ENCODE data around the gene TNFAIP1. TPM values are rescaled to one million over a fixed set of nuclear protein-coding genes. Genes with fewer than 3 reads are reported as not detected.
"Not testable (repeated sequence)": the region's sequence is repeated elsewhere in the genome, so short reads cannot be mapped to it uniquely, and the experiment has no call there.

The TNFAIP1 gene, protein sequence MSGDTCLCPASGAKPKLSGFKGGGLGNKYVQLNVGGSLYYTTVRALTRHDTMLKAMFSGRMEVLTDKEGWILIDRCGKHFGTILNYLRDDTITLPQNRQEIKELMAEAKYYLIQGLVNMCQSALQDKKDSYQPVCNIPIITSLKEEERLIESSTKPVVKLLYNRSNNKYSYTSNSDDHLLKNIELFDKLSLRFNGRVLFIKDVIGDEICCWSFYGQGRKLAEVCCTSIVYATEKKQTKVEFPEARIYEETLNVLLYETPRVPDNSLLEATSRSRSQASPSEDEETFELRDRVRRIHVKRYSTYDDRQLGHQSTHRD
- polyA plus RNA-seq (2013, experiment 1 of 2; ENCODE audit: insufficient read length) = 50.6 TPM
- 50.1 TPM for polyA plus RNA-seq (2013, experiment 2 of 2; ENCODE audit: insufficient read length)

DNA sequence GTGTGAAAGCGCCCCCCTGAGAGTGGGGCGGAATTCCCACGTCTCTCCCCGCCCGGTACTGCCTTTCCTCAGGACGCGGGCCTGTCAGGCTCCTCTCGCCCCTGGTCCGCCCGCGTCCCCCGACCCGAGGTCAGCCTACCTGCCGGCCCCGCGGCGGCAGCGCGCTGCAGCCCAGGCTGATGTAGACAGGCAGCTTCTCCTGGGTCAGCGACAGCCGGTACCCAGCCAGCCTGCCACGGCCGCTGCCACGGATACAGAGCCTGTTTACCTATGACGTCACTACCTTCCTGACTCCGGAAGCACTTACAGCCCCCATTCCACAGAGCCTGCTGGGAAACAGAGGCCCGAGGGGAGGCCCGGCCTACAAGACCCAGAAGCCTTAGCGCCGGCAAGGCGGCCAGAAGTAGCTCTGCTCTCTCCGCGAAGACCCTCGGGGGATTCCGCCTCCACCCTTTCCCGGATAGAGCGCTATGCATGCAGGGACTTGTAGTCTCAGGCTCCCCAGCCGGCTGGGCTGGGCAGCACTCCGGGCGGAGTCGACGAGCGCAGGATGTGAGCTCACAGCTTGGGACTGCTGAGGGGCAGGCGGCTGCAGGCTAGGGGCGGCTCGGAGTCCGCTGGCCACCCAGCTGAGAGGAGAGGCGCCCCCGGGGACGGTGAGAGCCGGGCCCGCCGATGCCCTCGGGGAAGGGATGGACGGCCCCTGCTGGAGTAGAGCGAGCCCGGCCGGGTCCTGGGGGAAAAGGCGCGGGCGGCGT, at the start of gene TNFAIP1, which contains the start of gene IFT20:
TSS of gene TNFAIP1 (plus strand) at position 561 of the 758 bp plus-strand sequence. CDS start 3,761 bp downstream, outside the sequence.
TSS of gene IFT20 (minus strand) at position 272 of the 758 bp plus-strand sequence. CDS start 3,487 bp downstream, outside the sequence.
- peak; percentile 100 for DNase-seq

DNA sequence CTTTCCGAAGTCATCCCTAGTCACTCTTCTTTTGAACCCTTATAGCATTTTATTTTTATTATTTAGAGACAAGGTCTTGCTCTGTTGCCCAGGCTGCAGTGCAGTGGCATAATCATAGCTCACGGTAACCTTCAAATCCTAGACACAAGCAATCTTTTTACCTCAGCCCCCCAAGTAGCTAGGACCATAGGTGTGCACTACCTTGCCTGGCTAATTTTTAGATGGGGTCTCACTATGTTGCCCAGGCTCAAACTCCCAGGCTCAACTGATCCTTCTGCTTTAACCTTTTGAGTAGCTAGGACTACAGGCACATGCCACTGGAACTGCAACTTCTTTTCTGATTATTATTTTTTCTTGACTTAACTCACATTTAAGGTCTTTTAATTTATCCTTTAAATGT, 49.6 kb upstream of the TNFAIP1 start:
- no peak for DNase-seq

DNA sequence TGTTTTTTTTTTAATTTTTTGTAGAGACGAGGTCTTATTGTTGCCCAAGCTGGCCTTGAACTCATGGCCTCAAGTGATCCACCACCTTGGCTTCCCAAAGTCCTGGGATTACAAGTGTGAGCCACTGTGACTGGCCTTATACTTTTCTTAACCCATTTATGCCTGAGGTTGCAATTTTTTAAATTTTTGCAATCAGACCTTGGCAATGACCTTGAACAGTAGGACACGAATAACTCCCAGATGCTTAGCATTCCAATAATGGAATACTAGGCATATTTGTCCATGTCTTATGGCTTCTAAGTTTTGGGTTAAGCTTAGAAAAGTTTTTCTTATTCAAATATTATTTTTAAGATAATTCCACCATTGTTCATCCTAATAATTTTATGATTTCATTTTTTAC, 44.9 kb upstream of the TNFAIP1 start:
- peak; percentile 20 for DNase-seq

DNA sequence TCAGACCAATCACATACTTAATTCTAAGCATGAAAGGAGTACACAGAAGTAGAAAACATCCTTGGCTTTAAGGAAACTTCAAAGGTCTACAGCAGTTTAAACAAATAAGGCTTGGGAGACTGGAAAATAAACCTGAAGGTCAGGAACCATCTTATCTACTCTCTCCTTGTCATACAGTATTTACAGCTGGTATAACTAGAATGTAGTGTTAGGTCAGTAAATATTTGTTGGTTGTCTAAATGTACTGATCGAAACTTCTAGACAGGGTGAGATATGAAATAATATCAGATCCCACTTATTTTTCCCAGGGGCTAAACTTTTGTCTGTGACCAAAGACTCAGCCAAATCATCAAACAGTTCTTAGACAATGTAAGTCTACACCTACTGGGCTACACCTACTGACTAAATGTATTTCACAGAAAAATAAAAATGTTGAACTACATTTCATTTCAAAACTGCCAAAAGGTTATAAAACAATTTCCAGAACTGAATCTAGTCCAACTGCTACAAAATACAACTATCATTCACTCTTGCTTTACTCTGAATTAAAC, 43.7 kb upstream of the TNFAIP1 start:
- no peak for DNase-seq

DNA sequence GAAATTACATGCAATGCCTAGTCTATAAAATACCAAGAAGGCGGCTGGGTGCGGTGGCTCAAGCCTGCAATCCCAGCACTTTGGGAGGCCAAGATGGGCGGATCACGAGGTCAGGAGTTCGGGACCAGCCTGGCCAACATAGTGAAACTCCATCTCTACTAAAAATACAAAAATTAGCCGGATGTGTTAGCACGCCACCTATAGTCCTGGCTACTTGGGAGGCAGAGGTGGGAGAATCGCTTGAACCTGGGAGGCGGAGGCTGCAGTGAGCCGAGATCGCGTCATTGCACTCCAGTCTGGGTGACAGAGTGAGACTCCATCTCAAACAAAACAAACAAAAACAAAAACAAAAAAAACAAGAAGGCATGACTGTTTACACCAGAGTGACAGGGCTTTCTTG, 42.7 kb upstream of the TNFAIP1 start:
- DNase-seq = not testable (repeated sequence)

DNA sequence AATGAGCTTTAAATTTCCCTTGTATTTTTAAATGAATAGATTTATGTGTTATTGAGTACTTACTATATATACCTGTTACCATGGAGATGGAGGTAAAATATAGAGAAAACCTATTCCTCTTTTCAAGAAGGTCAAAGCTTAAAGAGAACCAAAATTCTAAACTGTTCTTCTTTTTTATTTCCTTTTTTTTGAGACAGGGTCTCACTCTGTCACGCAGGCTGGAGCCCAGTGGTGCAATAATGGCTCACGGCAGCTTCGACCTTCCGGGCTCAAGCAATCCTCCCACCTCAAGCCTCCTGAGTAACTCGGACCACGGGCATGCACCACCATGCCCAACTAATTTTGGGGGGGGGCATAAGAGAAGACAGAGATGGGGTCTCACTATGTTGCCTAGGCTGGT, 41.6 kb upstream of the TNFAIP1 start:
- no peak for DNase-seq

DNA sequence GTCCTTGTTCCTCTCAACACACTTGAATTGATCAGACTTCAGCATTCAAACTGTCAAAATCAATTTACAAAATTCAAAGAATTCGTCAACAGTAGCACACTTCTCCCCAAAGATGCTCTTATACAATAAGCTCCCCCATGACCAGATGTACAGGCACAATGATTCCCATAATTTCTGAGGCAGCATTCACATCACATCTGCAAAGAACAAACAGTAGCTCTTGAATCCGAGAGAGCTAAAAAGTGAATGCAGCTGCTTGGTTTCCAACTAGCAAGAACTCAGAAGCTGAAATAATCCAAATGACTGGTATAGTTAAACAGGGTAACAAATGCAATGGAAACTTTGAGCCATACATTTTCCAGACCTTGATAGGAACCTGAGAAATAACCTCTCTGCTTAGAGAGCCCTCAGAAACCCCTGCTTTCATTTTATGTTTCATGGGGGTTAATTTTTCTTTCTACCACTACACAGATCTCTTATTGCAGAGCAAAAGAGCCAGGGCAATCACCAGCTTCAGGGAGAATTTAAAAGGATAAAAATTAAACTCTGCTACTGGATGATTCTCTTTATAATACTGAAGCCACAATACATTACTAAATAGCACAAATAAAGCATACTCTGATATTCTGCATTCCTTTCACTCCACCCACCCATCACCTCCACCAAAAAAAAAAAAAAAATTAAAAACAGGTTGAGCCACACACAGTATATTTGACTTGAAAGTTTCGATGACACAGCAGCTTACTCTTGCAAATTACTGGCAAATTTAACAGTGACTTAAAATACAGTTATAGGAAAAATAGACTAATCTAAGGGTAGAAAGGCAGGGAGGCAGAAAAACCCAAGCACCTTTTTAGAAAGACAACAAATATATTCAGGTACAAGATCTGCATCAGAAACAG, 39.6 kb upstream of the TNFAIP1 start:
- no peak for DNase-seq

DNA sequence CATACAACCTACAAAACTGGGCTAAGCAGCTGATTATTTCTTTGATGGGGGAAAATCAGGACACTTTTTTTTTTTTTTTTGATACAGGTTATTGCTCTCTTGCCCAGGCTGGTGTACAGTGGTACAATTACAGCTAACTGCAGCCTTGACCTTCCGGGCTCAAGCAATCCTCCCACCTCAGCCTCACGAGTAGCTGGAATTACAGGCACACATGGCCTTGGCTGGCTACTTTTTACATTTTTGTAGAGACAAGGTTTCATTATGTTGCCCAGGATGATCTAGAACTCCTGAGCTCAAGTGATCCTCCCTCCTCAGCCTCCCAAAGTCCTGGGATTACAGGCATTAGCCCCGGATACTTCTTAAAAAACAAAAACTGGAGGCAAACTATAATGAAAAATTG, 37.1 kb upstream of the TNFAIP1 start:
- no peak for DNase-seq

DNA sequence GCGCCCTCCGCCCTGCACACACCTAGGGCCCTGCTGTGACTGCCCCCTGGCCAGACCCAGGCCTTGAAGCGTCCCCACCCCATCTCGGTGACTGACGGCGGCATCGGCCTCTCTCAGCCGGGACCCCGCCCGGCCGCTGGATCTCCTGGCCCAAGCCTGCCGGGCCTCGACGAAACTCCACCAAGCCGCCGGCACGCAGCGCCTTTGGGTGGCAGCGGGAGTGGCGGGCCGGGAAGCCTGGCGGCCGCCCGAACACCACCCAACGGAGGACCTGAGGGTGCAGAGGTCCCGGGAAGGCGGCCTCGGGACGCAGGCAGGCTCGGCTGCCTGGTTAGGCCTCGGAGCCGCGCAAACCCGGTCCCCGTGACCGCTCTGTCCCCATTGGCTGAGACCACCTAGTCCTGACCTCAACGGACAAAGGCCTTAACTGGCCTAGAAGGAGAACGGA, 28.6 kb upstream of the TNFAIP1 start:
- no peak for DNase-seq

DNA sequence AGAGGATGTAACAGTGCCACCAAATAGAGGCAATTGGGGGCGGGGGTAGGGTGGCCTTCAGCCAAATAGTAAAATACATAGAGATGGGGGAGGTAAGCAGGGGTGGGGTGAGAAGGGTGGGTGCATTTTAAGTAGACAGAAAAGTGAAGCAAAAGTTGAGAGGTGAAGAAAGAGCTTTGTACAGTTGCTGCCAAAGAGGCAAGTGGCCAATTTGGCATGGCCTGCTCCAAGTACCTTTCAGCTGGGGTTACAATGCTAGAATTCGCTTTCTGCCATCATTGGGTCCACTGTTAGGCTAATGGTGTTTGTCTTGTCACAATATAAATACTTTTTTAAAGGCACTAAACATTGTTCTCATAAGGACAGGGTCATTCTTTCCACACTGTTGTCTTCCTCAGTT, 21.7 kb upstream of the TNFAIP1 start:
- no peak for DNase-seq

DNA sequence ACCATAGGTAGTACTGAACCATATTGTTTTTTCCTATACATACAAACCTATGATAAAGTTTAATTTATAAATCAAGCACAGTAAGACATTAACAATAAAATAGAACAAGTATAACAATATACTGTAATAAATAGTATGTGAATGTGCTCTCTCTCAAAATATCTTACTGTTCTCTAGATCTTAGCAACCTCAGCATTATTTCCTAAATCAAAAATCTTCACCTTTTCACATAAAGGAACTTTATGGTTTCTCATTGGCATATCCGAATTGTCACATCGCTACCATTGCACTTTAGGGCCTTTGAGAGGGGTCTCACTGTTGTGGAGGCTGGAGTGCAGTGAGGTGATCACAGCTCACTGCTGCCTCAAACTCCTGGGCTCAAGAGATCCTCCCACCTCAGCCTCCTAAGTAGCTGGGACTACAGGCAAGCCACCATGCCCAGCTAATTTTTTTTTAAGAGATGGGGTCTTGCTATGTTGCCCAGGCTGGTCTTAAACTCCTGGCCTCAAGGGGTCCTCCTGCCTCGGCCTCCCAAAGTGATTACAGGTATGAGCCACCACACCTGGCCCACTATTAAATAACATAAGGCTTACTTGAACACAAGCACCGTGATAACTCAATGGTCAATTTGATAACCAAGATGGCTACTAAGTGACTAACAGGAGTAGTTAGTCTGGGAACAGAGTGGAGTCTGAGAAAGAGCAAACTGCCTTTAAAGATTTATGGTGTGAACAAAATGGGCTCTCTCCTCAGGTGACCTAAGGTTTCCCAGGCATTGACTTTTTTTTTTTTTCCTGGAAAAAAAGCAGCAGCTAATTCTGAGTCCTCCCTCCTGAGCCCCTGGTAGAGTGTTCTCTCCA, 19.5 kb upstream of the TNFAIP1 start:
- DNase-seq = no peak

DNA sequence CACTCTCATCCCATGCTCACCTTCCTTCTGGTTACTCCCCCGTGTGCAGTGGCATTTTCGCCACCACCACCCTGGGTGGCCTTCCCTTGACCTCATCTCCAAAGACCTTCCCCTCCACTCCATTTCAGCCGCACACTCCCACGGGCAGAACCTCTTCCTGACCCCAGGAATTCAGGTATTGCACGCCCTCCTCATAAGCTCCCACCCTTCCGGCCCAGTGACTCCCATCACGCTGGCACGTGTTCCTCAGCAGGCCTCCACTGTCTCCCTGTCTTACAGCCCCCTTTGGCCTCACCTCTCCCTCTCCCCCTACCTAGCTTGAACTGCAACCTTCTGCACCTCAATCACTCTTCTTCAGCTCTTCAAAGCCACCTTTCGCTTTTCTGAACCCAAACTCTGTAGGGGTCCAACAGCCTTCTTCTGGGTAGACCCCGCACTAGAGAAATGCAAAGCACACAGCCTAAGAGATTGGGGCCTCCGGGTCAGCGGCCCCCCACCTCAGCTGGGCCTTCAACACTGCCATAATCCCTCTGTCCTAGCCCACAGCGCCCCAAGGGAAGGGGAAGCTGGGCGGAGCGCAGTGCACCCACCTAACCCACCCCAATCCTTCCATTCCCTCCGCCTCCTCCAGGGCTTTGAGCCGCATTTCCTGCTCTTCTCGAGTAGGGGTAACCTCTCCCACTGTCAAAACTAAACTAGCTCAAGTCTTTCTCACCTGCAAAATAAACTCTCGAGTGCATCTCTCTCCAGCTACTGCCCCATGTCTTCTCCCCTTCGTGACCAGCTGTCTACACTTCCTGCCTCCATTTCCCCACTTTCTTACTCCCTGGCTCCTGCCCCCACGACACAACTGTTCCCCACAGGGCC, 18.2 kb upstream of the TNFAIP1 start:
- no peak for DNase-seq

DNA sequence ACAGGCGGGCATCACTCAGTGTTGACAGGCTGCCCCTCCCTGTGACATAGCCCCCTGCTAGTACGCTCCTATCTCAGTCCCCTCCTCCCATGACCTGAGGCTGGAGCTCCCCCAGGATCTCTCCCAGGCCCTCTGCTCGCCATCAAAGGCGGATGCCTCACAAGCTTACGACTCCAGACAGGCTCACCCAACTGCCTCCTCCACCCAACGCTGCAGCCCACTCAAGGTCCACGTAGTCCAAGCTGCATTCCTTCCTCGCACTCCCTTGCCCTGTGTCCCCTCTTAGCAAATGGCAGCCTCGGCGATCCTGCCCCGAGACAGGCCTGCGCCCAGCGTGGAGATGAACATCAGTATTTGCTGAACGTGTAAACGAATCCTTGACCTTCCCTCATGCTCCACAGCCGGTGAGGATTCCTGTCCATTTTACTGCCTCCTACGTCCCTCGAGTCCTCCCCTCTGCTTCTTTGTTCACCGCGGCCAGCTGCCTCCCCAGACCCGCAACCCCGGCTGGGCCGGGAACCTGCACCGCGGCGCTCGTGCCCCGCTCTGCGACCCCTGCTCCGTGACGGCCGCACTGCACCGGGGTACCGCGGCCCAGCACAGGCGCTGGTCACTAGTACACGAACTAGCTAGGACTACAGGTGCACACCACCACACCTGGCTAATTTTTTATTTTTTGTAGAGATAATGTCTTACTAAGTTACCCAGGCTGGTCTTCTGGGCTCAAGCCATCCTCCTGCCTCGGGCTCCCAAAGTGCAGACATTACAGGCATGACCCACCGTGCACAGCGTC, 17.4 kb upstream of the TNFAIP1 start:
- DNase-seq = no peak

DNA sequence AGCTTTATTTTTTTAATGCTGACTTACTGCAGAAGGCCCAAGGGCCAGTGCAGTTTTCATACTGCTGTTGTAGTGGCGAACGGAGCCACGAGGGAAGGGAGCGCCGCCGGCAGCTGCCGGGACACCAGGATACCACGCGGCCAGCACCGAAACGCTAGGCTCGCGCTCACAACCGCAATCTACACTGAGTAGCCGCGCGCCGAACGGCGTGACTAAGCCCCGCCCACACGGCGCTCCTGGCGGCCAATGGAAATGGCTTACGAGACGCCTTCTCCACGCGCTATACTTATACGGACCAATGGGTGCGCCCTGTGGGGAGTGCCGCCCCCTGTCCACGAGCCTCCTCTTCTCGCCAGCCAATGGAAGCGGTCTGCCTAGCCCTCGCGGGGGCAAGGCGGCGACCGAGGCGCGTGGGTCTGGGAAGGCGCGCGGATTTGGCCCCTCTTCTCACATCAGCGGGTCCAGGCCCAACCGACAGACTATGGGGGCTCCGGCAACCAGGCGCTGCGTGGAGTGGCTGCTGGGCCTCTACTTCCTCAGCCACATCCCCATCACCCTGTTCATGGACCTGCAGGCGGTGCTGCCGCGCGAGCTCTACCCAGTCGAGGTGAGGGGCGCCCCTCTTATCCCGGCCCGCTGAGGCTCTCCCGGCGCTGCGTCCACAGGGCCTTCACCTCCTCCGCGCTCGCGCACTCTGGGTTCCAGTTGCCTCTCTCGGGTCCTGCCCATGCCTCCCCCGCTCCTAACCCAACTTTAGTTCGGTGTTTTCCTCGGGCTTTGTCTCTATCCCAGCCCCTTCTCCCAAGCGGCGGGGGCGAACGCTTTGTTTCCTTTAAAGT, 16.6 kb upstream of the TNFAIP1 start, which contains the start of gene TMEM97:
TSS of gene TMEM97 (plus strand) at position 442 of the 839 bp plus-strand sequence. CDS start at position 482, 40 bp downstream.
- DNase-seq = peak; percentile 97

DNA sequence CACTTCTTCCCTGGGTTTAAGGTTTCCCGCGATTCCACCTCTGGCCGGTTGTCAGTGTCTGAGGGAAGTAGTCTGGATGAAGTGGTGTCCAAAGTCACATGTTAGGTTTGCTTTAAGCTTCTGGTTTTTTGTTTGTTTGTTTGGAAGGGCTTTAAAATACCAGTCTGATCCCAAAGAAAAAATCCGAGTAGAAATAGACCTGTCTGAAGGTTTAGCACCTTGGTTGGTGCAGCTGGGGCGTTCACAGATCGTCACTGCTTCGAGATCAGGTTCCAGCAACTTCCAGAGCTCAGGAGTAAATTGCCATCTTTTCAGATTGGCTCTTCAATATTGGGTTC, 16.0 kb upstream of the TNFAIP1 start:
- DNase-seq = no peak

DNA sequence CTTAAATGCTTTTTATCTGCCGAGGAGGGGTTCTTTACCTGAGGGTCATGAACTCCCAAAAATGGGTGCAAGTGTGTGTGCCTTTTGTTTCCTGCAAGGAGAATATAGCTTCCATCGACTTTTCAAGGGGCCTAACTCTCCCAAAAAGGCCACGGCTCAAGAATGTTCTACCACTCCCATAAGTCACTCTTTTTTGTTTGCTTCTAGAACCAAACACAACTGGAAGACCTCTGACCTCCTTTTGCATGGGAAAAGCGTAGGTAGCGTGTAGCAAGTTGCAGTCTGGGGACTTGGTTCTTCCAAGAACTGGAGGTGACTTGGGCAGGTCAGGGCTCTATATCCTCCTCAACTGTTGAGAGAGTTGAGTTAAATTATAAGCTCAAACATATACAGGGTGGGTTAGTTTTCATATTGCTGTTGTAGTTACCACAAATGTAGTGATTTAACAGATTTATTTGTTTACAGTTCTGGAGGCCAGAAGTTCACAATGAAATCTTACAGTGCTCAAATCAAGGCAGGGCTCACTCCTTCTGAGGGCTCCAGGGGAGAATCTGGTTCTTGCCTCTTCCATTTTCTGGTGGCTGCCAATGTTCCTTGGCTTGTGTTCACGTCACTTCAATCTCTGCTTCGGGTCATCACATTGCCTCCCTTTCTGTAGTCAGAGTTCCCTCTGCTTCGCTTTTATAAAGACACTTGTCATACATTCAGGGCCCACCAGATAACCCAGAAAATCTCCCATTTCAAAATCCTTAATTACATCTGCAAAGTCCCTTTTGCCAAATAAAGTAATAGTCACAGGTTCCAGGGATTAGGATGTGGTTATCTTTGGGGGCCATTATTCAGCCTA, 15.1 kb upstream of the TNFAIP1 start:
- no peak for DNase-seq

DNA sequence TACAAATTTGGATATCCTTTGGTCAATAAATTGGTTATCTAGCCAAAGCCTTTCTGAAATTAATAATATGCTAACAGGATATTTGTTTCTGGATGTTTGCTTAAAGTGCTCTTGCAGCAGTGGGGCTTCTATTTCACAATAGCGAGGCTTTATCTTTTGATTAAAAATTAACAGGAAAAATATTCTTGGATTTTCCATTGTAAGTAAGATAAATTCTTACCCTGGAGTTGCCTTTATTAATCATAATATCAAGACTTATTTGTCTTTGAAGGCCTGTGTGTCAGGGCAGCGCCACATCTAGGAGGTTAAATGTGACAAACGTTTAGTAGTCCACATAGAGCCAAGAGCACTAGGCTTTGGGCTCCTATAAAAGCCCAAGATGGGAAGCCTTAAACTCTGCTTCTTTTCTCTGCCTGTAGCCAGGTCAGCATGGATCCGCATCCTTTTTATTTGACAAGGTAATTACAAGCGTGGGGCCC, 11.3 kb upstream of the TNFAIP1 start:
- no peak for DNase-seq
